ENCODE measurements around the gene GFAP.

The GFAP gene

GRCh38 chr17:44922136-44922535 lies 6.8 kb upstream of the GFAP start:
- H3K9ac ChIP-seq (ENCODE audit: low read length) = no peak overlapping the region
- H3K27ac ChIP-seq (ENCODE audit: low read depth, low read length) = no peak overlapping the region
- no peaks in the 10 kb centered on the region for H3K27me3 ChIP-seq (ENCODE audit: low read length)
- H3F3A ChIP-seq (ENCODE audit: insufficient read depth) = peaks cover 10% of the 10 kb centered on the region
- no peak overlapping the region for H3K4me3 ChIP-seq (ENCODE audit: insufficient read depth, low read length, poor library complexity, severe bottlenecking)
- H2AFZ ChIP-seq (ENCODE audit: low read depth, low read length, severe bottlenecking) = no peak overlapping the region
- no peaks in the 10 kb centered on the region for H3K79me2 ChIP-seq (ENCODE audit: insufficient read depth, low read length)
- H3K36me3 ChIP-seq (ENCODE audit: low read length) = no peaks in the 10 kb centered on the region
- no peak for TF ChIP-seq EZH2phosphoT487 (conservative IDR thresholded peaks at IDR 0.05; ENCODE audit: low read length)
- TF ChIP-seq, protein P1, sequence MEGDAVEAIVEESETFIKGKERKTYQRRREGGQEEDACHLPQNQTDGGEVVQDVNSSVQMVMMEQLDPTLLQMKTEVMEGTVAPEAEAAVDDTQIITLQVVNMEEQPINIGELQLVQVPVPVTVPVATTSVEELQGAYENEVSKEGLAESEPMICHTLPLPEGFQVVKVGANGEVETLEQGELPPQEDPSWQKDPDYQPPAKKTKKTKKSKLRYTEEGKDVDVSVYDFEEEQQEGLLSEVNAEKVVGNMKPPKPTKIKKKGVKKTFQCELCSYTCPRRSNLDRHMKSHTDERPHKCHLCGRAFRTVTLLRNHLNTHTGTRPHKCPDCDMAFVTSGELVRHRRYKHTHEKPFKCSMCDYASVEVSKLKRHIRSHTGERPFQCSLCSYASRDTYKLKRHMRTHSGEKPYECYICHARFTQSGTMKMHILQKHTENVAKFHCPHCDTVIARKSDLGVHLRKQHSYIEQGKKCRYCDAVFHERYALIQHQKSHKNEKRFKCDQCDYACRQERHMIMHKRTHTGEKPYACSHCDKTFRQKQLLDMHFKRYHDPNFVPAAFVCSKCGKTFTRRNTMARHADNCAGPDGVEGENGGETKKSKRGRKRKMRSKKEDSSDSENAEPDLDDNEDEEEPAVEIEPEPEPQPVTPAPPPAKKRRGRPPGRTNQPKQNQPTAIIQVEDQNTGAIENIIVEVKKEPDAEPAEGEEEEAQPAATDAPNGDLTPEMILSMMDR (IDR thresholded peaks at IDR 0.05; ENCODE audit: insufficient read depth, low read length, poor library complexity, severe bottlenecking) = no peak
- H3K9me2 ChIP-seq (replicated peaks; ENCODE audit: insufficient read depth, low read length) = no peaks in the 10 kb centered on the region
- H3K9me3 ChIP-seq (ENCODE audit: insufficient read depth, low read length) = no peaks in the 10 kb centered on the region
- H3K4me2 ChIP-seq (ENCODE audit: low read depth, low read length, poor library complexity, severe bottlenecking) = no peak overlapping the region
- no peaks in the 10 kb centered on the region for H4K20me1 ChIP-seq (ENCODE audit: low read depth, low read length)

GRCh38 chr17:44921122-44921882 lies 6.0 kb upstream of the GFAP start:
- H3K9ac ChIP-seq (ENCODE audit: low read length) = no peak overlapping the region
- H3K36me3 ChIP-seq (ENCODE audit: low read length) = no peaks in the 10 kb centered on the region
- no peak overlapping the region for H3K4me2 ChIP-seq (ENCODE audit: low read depth, low read length, poor library complexity, severe bottlenecking)
- no peaks in the 10 kb centered on the region for H3K27me3 ChIP-seq (ENCODE audit: low read length)
- no peaks in the 10 kb centered on the region for H4K20me1 ChIP-seq (ENCODE audit: low read depth, low read length)
- H3K79me2 ChIP-seq (ENCODE audit: insufficient read depth, low read length) = no peaks in the 10 kb centered on the region
- no peaks in the 10 kb centered on the region for H3K9me2 ChIP-seq (replicated peaks; ENCODE audit: insufficient read depth, low read length)
- H3K9me3 ChIP-seq (ENCODE audit: insufficient read depth, low read length) = no peaks in the 10 kb centered on the region
- no peak overlapping the region for H3K4me3 ChIP-seq (ENCODE audit: insufficient read depth, low read length, poor library complexity, severe bottlenecking)
- no peak for TF ChIP-seq EZH2phosphoT487 (conservative IDR thresholded peaks at IDR 0.05; ENCODE audit: low read length)
- TF ChIP-seq, protein P1 (IDR thresholded peaks at IDR 0.05; ENCODE audit: insufficient read depth, low read length, poor library complexity, severe bottlenecking) = no peak
- H2AFZ ChIP-seq (ENCODE audit: low read depth, low read length, severe bottlenecking) = no peak overlapping the region
- no peak overlapping the region for H3K27ac ChIP-seq (ENCODE audit: low read depth, low read length)
- H3F3A ChIP-seq (ENCODE audit: insufficient read depth) = peaks cover 10% of the 10 kb centered on the region

DNA sequence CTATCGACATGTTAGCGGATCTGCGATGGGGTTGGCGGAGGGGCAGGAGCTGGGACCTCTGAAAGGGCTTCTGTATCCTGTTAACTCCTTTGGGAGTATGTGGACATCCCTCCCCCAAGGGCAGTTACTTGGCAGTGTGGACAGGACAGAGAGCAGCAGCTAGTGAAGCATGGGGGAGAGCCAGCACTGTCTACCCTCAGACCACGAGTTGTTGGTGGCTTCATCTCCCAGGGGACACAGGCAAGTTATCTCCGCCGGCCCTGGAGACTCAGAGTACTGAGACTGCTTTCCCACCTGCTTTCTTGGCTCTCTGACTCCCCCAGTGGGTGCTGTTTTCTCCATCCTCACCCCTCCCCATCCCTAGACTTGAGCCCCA lies 5.3 kb upstream of the GFAP start:
- no peak overlapping the region for H3K4me2 ChIP-seq (ENCODE audit: low read depth, low read length, poor library complexity, severe bottlenecking)

More for the DNA sequence above, 5.3 kb upstream of the GFAP start:
- H4K20me1 ChIP-seq (ENCODE audit: low read depth, low read length) = no peaks in the 10 kb centered on the region
- no peaks in the 10 kb centered on the region for H3K9me3 ChIP-seq (ENCODE audit: insufficient read depth, low read length)
- H3K9ac ChIP-seq (ENCODE audit: low read length) = no peak overlapping the region
- H3K9me2 ChIP-seq (replicated peaks; ENCODE audit: insufficient read depth, low read length) = no peaks in the 10 kb centered on the region
- H3K4me3 ChIP-seq (ENCODE audit: insufficient read depth, low read length, poor library complexity, severe bottlenecking) = no peak overlapping the region
- peaks cover 10% of the 10 kb centered on the region for H3F3A ChIP-seq (ENCODE audit: insufficient read depth)
- no peaks in the 10 kb centered on the region for H3K36me3 ChIP-seq (ENCODE audit: low read length)
- H2AFZ ChIP-seq (ENCODE audit: low read depth, low read length, severe bottlenecking) = no peak overlapping the region
- no peak overlapping the region for H3K27ac ChIP-seq (ENCODE audit: low read depth, low read length)
- TF ChIP-seq, protein P1 (IDR thresholded peaks at IDR 0.05; ENCODE audit: insufficient read depth, low read length, poor library complexity, severe bottlenecking) = no peak
- TF ChIP-seq EZH2phosphoT487 (conservative IDR thresholded peaks at IDR 0.05; ENCODE audit: low read length) = no peak
- no peaks in the 10 kb centered on the region for H3K27me3 ChIP-seq (ENCODE audit: low read length)
- no peaks in the 10 kb centered on the region for H3K79me2 ChIP-seq (ENCODE audit: insufficient read depth, low read length)
